PC-3 (cell line): ENCODE data around the gene FNDC5. TPM values are rescaled to one million over a fixed set of nuclear protein-coding genes. Genes with fewer than 3 reads are reported as not detected.

Experiments used
- ATAC-seq: fragments of 200-7000 bp; cut with Tn5 transposase; 2 replicates; pipeline ENCODE4 v1.9.1; 2020; ENCODE audit warnings: mild to moderate bottlenecking, moderate library complexity
- BruUV-seq: library from RNA; stranded (reverse); fragments of 400-500 nt; replicated peaks from 2 replicates; lab custom pipeline; 2021; lab: Mats Ljungman, UMichigan
- CTCF ChIA-PET: fragments of 300-600 bp; sonication (Branson Sonifier 250); formaldehyde crosslinking; loops from one replicate; lab custom pipeline; 2022; ENCODE audit warnings: antibody characterized with exemption; lab: Charles Lee
- POLR2A ChIA-PET: fragments of 300-600 bp; sonication (Branson Sonifier 250); formaldehyde crosslinking; loops from one replicate; lab custom pipeline; 2022; ENCODE audit warnings: antibody characterized with exemption; ENCODE audit not compliant: unreplicated experiment; lab: Charles Lee
- DNase-seq: peaks from one replicate; pipeline ENCODE4 v3.0.0-alpha.2; 2015
- H2AFZ ChIP-seq: fragments of 300-600 bp; sonication (generic); 2 replicates; pipeline ENCODE4 v1.6.0; 2016; ENCODE audit warnings: antibody characterized with exemption, low read length
- H3F3A ChIP-seq: fragments of 300-600 bp; sonication (generic); one replicate; pipeline ENCODE4 v1.6.0; 2017; ENCODE audit warnings: antibody characterized with exemption, low read length, control low read depth, mild to moderate bottlenecking; ENCODE audit not compliant: unreplicated experiment
- H3K27ac ChIP-seq: fragments of 300-600 bp; sonication (generic); 2 replicates; pipeline ENCODE4 v1.5.1; 2016; ENCODE audit warnings: mild to moderate bottlenecking, low read length
- H3K27me3 ChIP-seq: fragments of 300-600 bp; sonication (generic); 2 replicates; pipeline ENCODE4 v1.6.1; 2016; ENCODE audit warnings: low read length, mixed read lengths
- H3K36me3 ChIP-seq: fragments of 300-600 bp; sonication (generic); 2 replicates; pipeline ENCODE4 v1.6.1; 2016; ENCODE audit warnings: low read depth, mixed run types, low read length, mixed read lengths
- H3K4me1 ChIP-seq: fragments of 300-600 bp; sonication (generic); 2 replicates; pipeline ENCODE4 v1.5.1; 2016; ENCODE audit warnings: low read length; ENCODE audit not compliant: insufficient read depth
- H3K4me2 ChIP-seq: fragments of 300-600 bp; sonication (generic); 2 replicates; pipeline ENCODE4 v1.6.0; 2016; ENCODE audit warnings: low read length
- H3K4me3 ChIP-seq: fragments of 300-600 bp; sonication (generic); 2 replicates; pipeline ENCODE4 v1.5.1; 2016; ENCODE audit warnings: mild to moderate bottlenecking, low read length, mixed read lengths
- H3K79me2 ChIP-seq: fragments of 300-600 bp; sonication (generic); 2 replicates; pipeline ENCODE4 v1.6.1; 2017; ENCODE audit warnings: low read length, mixed read lengths
- H3K9ac ChIP-seq: fragments of 300-600 bp; sonication (generic); 2 replicates; pipeline ENCODE4 v1.6.0; 2016; ENCODE audit warnings: mild to moderate bottlenecking, low read length
- H3K9me2 ChIP-seq: fragments of 300-600 bp; sonication (generic); replicated peaks from 2 replicates; pipeline ENCODE4 v1.6.1; 2016; ENCODE audit warnings: mixed run types, low read length, mixed read lengths
- H3K9me3 ChIP-seq: fragments of 300-600 bp; sonication (generic); 2 replicates; pipeline ENCODE4 v1.6.1; 2016; ENCODE audit warnings: low read length, mixed read lengths
- H4K20me1 ChIP-seq: fragments of 300-600 bp; sonication (generic); 2 replicates; pipeline ENCODE4 v1.6.1; 2016; ENCODE audit warnings: low read length, mixed read lengths
- CTCF ChIP-seq: fragments of 300-600 bp; sonication (generic); conservative IDR thresholded peaks from 2 replicates; pipeline ENCODE4 v1.5.1; 2017; ENCODE audit warnings: antibody characterized with exemption, low read depth, mild to moderate bottlenecking, low read length
- EZH2 ChIP-seq: fragments of 300-600 bp; sonication (generic); IDR thresholded peaks from one replicate; pipeline ENCODE4 v1.6.1; 2017; ENCODE audit warnings: antibody characterized with exemption, mild to moderate bottlenecking, low read length; ENCODE audit not compliant: unreplicated experiment
- EZH2phosphoT487 ChIP-seq: fragments of 300-600 bp; sonication (generic); IDR thresholded peaks from 2 replicates; pipeline ENCODE4 v1.6.1; 2018; ENCODE audit warnings: mild to moderate bottlenecking, antibody characterized with exemption, low read length, borderline replicate concordance
- intact Hi-C: fragments of 100-400 bp; cut with micrococcal nuclease; formaldehyde crosslinking; loops from 2 replicates; pipeline ENCODE4 v1.9.0; 2023
- total RNA-seq: library from RNA; depleted of rRNA; stranded (reverse); fragments of >200 nt; gene quantifications from 2 replicates; pipeline ENCODE4 v1.2.3, GENCODE V29; 2014

Gene FNDC5
- total RNA-seq, 1 experiment from 2014 or later: 0.22 TPM

GRCh38 chr1:32901823-32902534 lies 31.3 kb upstream of the FNDC5 start:
- no peak for TF ChIP-seq CTCF
- no peak for TF ChIP-seq EZH2phosphoT487
- TF ChIP-seq EZH2: no peak
- H3K9me2 ChIP-seq: no peaks in the 10 kb centered on the region
- ChIA-PET POLR2A (no interaction called here), CTCF (no interaction called here)
- ATAC-seq (no peak), DNase-seq (no peak)
- BruUV-seq: TSS peak; percentile 63
- H3K4me3 ChIP-seq: peak overlapping the region; percentile 80
- intact Hi-C loops: no loop called here
- H3K27me3 ChIP-seq: no peaks in the 10 kb centered on the region
- H3K79me2 ChIP-seq: peaks cover 13% of the 10 kb centered on the region
- H4K20me1 ChIP-seq: no peaks in the 10 kb centered on the region
- H3K9ac ChIP-seq: peak overlapping the region; percentile 76
- peak overlapping the region; percentile 99 for H3K4me2 ChIP-seq
- no peak overlapping the region for H3K27ac ChIP-seq
- no peaks in the 10 kb centered on the region for H3K36me3 ChIP-seq
- H3F3A ChIP-seq: no peaks in the 10 kb centered on the region
- H3K9me3 ChIP-seq: no peaks in the 10 kb centered on the region
- peak overlapping the region; percentile 99 for H2AFZ ChIP-seq
- H3K4me1 ChIP-seq: peaks cover 10% of the 10 kb centered on the region

GRCh38 chr1:32900956-32901822 lies 30.5 kb upstream of the FNDC5 start, which contains the start of gene TMEM54:
TSS of gene TMEM54 (minus strand) at chr1:32901389. CDS start at chr1:32901238, 151 bp downstream.
- peak; percentile 79 for ATAC-seq
- CTCF ChIA-PET: no interaction called here

More at GRCh38 chr1:32900956-32901822, 30.5 kb upstream of the FNDC5 start, which contains the start of gene TMEM54:
- Histone ChIP-seq H3K27ac (no peak within 1 kb of the TSS), H3K36me3 (no peaks in the 10 kb centered on the region), H3K79me2 (peaks cover 13% of the 10 kb centered on the region), H3K9me2 (no peaks in the 10 kb centered on the region), H3K4me2 (peak within 1 kb of the TSS; percentile 100), H3K27me3 (no peaks in the 10 kb centered on the region), H3K9me3 (no peaks in the 10 kb centered on the region), H3K4me3 (peak within 1 kb of the TSS; percentile 92), H3F3A (no peaks in the 10 kb centered on the region), H3K9ac (peak within 1 kb of the TSS; percentile 77), H3K4me1 (peaks cover 10% of the 10 kb centered on the region), H2AFZ (peak within 1 kb of the TSS; percentile 99), H4K20me1 (no peaks in the 10 kb centered on the region)
- intact Hi-C loops: no loop called here
- POLR2A ChIA-PET: no interaction called here
- TF ChIP-seq CTCF: 0 out of 2 replicates have a peak, but pooled peaks have one; percentile 9
- no peak for TF ChIP-seq EZH2
- BruUV-seq: no TSS peak
- DNase-seq: peak; percentile 76
